ENCODE results near the gene RTKN. TPM values are rescaled to one million over a fixed set of nuclear protein-coding genes. Genes with fewer than 3 reads are reported as not detected.

Gene RTKN
- total and polyA plus RNA-seq, 9 of the 15 experiments (the other 6 are each of a cell fraction or from before 2014, with no cell fraction given): 0.14 to 6.9 (median 3.6) TPM

- TF ChIP-seq DLX4 (CRISPR knock-in tag; IDR thresholded peaks at IDR 0.05) (no peak), SIN3B (IDR thresholded peaks at IDR 0.05; ENCODE audit: low read depth) (peak; percentile 81), EP400 (IDR thresholded peaks at IDR 0.05) (peak; percentile 86), SMAD3 (CRISPR knock-in tag; conservative IDR thresholded peaks at IDR 0.05) (peak; percentile 85), BMI1 (IDR thresholded peaks at IDR 0.05; ENCODE audit: low read length) (no peak; the same call in 1 of the 2 replicates), ATF7 (IDR thresholded peaks at IDR 0.05) (peak; percentile 90), ATF2 (CRISPR knock-in tag; IDR thresholded peaks at IDR 0.05) (no peak), KHSRP (IDR thresholded peaks at IDR 0.05) (no peak), MCM2 (IDR thresholded peaks at IDR 0.05; ENCODE audit: low read depth) (no peak), GMEB1 (CRISPR knock-in tag; IDR thresholded peaks at IDR 0.05) (peak; percentile 80), MCM7 (IDR thresholded peaks at IDR 0.05) (no peak), NCOA6 (IDR thresholded peaks at IDR 0.05) (no peak), MNT (conservative IDR thresholded peaks at IDR 0.05) (peak; percentile 92 to 97), ZNF41 (CRISPR knock-in tag; conservative IDR thresholded peaks at IDR 0.05) (no peak), ZC3H11A (IDR thresholded peaks at IDR 0.05; ENCODE audit: low read depth, low read length) (peak; percentile 89), ZNF12 (CRISPR knock-in tag; IDR thresholded peaks at IDR 0.05) (0 out of 2 replicates have a peak, but pooled peaks have one; percentile 54), MTF1 (CRISPR knock-in tag; IDR thresholded peaks at IDR 0.05; ENCODE audit: borderline replicate concordance) (no peak), ARNT (IDR thresholded peaks at IDR 0.05) (peak; percentile 32 to 88; a peak in 3 of 4 replicates), ZNF445 (CRISPR knock-in tag; IDR thresholded peaks at IDR 0.05; ENCODE audit: low read depth) (no peak), KAT2B (IDR thresholded peaks at IDR 0.05; ENCODE audit: low read depth, low read length) (no peak), SRSF9 (IDR thresholded peaks at IDR 0.05; ENCODE audit: borderline replicate concordance, low read depth, low read length) (no peak), ZBTB26 (CRISPR knock-in tag; IDR thresholded peaks at IDR 0.05) (no peak)
These were observed 13.1 kb upstream of the RTKN start, which contains the start of gene INO80B (continued) for GRCh38 chr2:74454654-74455511.

Measured in K562 (cell line).